Mucosa of stomach (tissue), 1 donor: ENCODE results near the gene DAZL.
"Not testable (repeated sequence)": the region's sequence is repeated elsewhere in the genome, so short reads cannot be mapped to it uniquely, and the experiment has no call there.

Source experiments
- H3K27me3 ChIP-seq: one replicate; pipeline ENCODE4 v1.7.0; 2013; ENCODE audit warnings: mild to moderate bottlenecking, low read length; ENCODE audit not compliant: control insufficient read depth, insufficient read depth
- H3K36me3 ChIP-seq: one replicate; pipeline ENCODE4 v1.7.0; 2013; ENCODE audit warnings: low read length; ENCODE audit not compliant: control insufficient read depth, insufficient read depth
- H3K4me1 ChIP-seq: one replicate; pipeline ENCODE4 v1.7.0; 2013; ENCODE audit warnings: mild to moderate bottlenecking, low read length; ENCODE audit not compliant: control insufficient read depth, insufficient read depth
- H3K4me3 ChIP-seq: one replicate; pipeline ENCODE4 v1.7.0; 2013; ENCODE audit warnings: low read length
- H3K9ac ChIP-seq: one replicate; pipeline ENCODE4 v1.7.0; 2013; ENCODE audit warnings: mild to moderate bottlenecking, low read length, moderate library complexity
- H3K9me3 ChIP-seq: one replicate; pipeline ENCODE4 v1.7.0; 2013; ENCODE audit warnings: mild to moderate bottlenecking, low read length, moderate library complexity; ENCODE audit not compliant: control insufficient read depth
- donor health status: Pancreatic carcinoma.

Gene DAZL

DNA sequence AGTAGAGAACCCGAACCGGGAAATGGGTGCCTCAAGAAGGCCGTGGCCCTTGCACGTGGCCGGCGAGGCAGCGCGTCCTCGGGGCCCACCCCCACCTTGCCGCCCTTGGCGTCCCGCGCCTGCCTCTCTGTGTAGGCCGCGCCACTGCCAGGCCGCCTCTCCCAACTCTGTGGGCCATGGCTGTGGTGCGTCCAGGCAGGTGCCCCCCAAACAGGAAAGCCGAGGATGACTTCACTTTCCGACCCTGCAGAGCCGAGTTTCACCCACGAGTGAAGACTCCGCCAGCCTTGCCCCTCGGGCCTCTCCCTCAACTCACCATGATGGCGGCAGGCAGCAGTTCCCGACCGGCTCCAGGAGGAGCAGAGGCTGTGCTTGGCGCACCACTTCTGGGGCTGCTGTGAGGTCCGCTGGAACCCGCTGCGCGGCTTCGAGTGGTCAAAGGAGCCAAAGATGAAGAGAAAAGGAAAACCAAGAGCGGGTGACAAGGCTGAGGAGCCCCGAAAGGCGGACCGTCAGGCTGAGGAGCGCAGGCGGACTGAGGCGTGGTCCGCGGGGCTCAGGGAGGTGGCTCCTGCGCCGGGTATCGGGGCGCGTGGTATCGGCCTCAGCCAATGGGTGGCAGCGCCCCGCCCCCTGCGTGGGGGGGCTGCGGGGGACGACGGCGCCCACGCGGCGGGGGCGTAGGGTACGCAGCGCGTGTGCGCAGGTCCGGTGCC is at the start of gene DAZL:
DAZL (minus strand) TSS at position 537 of the 716 bp plus-strand sequence; CDS start at position 319, 218 bp downstream.
- H3K27me3 ChIP-seq, result no peaks in the 10 kb centered on the region
- H3K9ac ChIP-seq, result no peak within 1 kb of the TSS
- H3K9me3 ChIP-seq, result no peaks in the 10 kb centered on the region
- no peaks in the 10 kb centered on the region for H3K36me3 ChIP-seq
- H3K4me3 ChIP-seq, result no peak within 1 kb of the TSS
- no peaks in the 10 kb centered on the region for H3K4me1 ChIP-seq

DNA sequence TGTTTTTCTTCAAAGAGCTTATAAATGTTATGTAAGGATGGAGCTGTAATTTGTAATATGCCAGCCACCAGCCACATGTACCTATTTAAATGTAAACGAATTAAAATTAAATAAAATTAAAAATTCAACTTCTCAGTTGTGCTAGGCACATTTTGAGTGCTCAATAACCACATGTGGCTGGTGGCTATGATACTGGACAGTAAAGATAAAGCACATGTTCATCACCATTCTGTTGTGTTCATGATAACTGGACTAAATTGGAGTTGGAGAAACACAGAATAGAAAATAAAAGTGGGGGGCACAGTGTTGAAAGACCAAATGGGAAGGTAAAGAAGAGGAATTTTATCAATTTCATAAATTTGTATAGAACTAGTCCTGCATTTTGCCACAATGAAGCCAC is 49.8 kb upstream of the DAZL start:
- Histone ChIP-seq H3K4me1 (no peaks in the 10 kb centered on the region), H3K36me3 (no peaks in the 10 kb centered on the region), H3K9me3 (no peaks in the 10 kb centered on the region), H3K9ac (no peak overlapping the region), H3K27me3 (no peaks in the 10 kb centered on the region), H3K4me3 (no peak overlapping the region)

GRCh38 chr3:16653712-16654111 is 48.5 kb upstream of the DAZL start:
- H3K36me3 ChIP-seq, result no peaks in the 10 kb centered on the region
- no peak overlapping the region for H3K4me3 ChIP-seq
- H3K9me3 ChIP-seq, result no peaks in the 10 kb centered on the region
- H3K9ac ChIP-seq, result no peak overlapping the region
- no peaks in the 10 kb centered on the region for H3K27me3 ChIP-seq
- H3K4me1 ChIP-seq, result no peaks in the 10 kb centered on the region

- Histone ChIP-seq H3K9me3 (no peaks in the 10 kb centered on the region), H3K4me1 (no peaks in the 10 kb centered on the region), H3K36me3 (no peaks in the 10 kb centered on the region), H3K9ac (no peak overlapping the region), H3K4me3 (no peak overlapping the region), H3K27me3 (no peaks in the 10 kb centered on the region)
Observed at GRCh38 chr3:16647668-16648067, 42.4 kb upstream of the DAZL start.

DNA sequence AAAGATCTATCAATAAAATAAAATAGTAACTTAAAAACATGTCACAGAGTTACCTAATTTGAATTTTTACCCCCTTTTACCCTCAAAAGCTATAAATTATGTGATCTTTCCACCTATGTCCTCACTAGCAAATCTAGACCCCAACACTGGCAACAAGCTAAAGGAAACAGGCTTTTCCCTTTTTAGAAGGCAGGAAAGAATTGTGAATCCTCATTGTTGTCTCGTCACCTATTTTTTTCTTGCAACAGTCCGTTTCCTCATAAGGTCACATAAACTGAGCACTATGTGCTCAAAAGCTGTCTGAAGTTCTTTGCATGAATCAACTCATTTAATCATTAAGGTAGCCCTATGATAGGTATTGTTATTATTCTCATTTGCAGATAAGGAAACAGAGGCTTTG is 34.6 kb upstream of the DAZL start:
- Histone ChIP-seq H3K9me3 (no peaks in the 10 kb centered on the region), H3K36me3 (no peaks in the 10 kb centered on the region), H3K27me3 (no peaks in the 10 kb centered on the region), H3K4me3 (no peak overlapping the region), H3K9ac (no peak overlapping the region), H3K4me1 (no peaks in the 10 kb centered on the region)

- Histone ChIP-seq H3K4me1 (no peaks in the 10 kb centered on the region), H3K9me3 (no peaks in the 10 kb centered on the region), H3K27me3 (no peaks in the 10 kb centered on the region), H3K9ac (no peak overlapping the region), H3K36me3 (no peaks in the 10 kb centered on the region), H3K4me3 (no peak overlapping the region)
Observed at GRCh38 chr3:16633948-16634347, 28.7 kb upstream of the DAZL start.

DNA sequence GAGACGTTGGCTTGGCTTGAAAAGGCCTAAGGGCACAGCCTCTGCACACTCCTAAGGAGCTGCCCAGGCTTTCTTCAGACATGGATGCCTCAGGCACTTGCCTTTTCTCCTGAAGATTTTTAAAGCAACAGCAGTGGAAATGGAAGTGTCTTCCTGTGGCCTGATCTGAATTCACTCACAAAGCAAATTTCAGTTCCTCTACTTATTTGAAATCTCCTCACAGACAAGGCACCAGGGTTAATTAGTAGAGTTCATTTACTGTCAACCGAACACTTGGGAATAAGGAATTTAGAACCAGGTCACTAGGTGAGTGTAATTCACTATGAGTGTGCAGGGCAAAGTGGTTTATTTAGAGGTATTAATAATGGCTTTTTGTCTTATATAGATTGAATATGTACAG is 27.2 kb upstream of the DAZL start:
- H3K4me1 ChIP-seq, result no peaks in the 10 kb centered on the region
- H3K9ac ChIP-seq, result no peak overlapping the region
- no peaks in the 10 kb centered on the region for H3K9me3 ChIP-seq
- no peaks in the 10 kb centered on the region for H3K36me3 ChIP-seq
- no peak overlapping the region for H3K4me3 ChIP-seq
- no peaks in the 10 kb centered on the region for H3K27me3 ChIP-seq

GRCh38 chr3:16618721-16619120 is 13.5 kb upstream of the DAZL start:
- Histone ChIP-seq H3K4me1 (no peaks in the 10 kb centered on the region), H3K9ac (no peak overlapping the region), H3K4me3 (no peak overlapping the region), H3K9me3 (no peaks in the 10 kb centered on the region), H3K27me3 (no peaks in the 10 kb centered on the region), H3K36me3 (no peaks in the 10 kb centered on the region)

- H3K4me3 ChIP-seq, H3K36me3 ChIP-seq, H3K4me1 ChIP-seq, H3K27me3 ChIP-seq, H3K9me3 ChIP-seq, H3K9ac ChIP-seq: not testable (repeated sequence)
Observed at GRCh38 chr3:16617155-16617554, 11.9 kb upstream of the DAZL start.

DNA sequence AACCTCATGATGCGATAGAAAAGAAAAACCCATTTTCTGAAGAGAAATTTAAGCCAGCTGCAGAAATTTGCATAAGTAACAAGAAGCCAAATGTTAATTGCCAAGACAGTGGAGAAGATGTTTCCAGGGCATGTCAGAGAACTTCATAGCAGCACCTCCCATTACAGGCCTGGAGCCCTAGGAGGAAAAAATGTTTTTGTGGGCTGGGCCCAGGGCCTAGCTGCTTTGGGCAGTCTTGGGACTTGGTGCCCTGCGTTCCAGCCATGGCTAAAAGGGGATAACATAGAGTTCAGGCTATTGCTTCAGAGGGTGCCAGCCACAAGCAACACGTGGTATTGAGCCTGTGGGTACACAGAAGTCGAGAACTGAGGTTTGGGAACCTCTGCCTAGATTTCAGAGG is 10.9 kb upstream of the DAZL start:
- Histone ChIP-seq H3K27me3 (no peaks in the 10 kb centered on the region), H3K4me1 (no peaks in the 10 kb centered on the region), H3K36me3 (no peaks in the 10 kb centered on the region), H3K9ac (no peak overlapping the region), H3K4me3 (no peak overlapping the region), H3K9me3 (no peaks in the 10 kb centered on the region)

GRCh38 chr3:16614033-16615031 is 9.1 kb upstream of the DAZL start:
- Histone ChIP-seq H3K9ac (no peak overlapping the region), H3K9me3 (no peaks in the 10 kb centered on the region), H3K36me3 (no peaks in the 10 kb centered on the region), H3K4me3 (no peak overlapping the region), H3K4me1 (no peaks in the 10 kb centered on the region), H3K27me3 (no peaks in the 10 kb centered on the region)

DNA sequence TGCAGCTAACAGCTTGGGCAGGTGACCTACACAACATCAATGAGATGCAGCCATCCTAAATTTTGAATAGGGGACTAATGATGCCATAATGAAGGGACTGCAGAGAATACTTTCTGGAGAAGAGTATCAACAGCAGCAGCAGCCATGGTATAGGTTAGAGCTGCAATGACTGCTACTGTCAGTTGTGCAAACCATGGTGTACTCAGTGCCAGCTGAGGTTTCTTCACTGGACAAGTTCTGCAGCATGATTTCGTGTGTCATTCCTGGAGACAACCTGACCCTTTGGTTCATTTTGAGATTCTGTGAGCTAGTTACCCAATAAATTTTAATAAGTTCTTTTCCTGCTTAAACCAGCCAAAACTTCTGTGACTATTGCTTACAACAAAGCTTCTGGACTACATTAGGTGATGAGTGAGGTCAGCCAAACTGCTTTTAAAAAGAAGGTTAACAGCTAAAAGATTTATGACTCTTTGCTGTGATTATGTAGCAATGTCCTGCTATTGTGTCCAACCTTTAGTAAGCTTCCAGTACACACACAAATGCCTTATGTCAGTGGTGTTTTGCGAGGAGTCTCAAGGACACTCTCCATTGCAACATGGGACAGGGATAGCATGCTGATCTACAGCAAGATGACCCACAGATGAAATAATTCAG is 4.8 kb upstream of the DAZL start:
- Histone ChIP-seq H3K4me3 (no peak overlapping the region), H3K9me3 (no peaks in the 10 kb centered on the region), H3K27me3 (no peaks in the 10 kb centered on the region), H3K9ac (no peak overlapping the region), H3K4me1 (no peaks in the 10 kb centered on the region), H3K36me3 (no peaks in the 10 kb centered on the region)
